IMR-90 (cell line): ENCODE measurements around the gene EPN2. TPM values are rescaled to one million over a fixed set of nuclear protein-coding genes. Genes with fewer than 3 reads are reported as not detected.

Experiments used
- ATAC-seq: fragments of 200-7000 bp; cut with Tn5 transposase; 2 replicates; pipeline ENCODE4 v1.9.1; 2020; ENCODE audit warnings: low read depth, mild to moderate bottlenecking, moderate library complexity
- BruUV-seq: library from RNA; stranded (reverse); fragments of 400-500 nt; replicated peaks from 2 replicates; lab custom pipeline; 2021; lab: Mats Ljungman, UMichigan
- CTCF ChIA-PET: fragments of 300-600 bp; formaldehyde crosslinking; extraction: SDS; loops from one replicate; lab custom pipeline; 2021; ENCODE audit warnings: antibody characterized with exemption; lab: Yijun Ruan, JAX
- POLR2A ChIA-PET: fragments of 300-600 bp; sonication (Branson Sonifier 250); formaldehyde crosslinking; loops from one replicate; lab custom pipeline; 2022; ENCODE audit warnings: antibody characterized with exemption; ENCODE audit not compliant: unreplicated experiment; lab: Charles Lee
- DNase-seq: peaks from one replicate; pipeline ENCODE4 v3.0.0; 2013
- H2AFZ ChIP-seq: replicated peaks from 2 replicates; pipeline ENCODE3; 2013; ENCODE audit warnings: low read length, mild to moderate bottlenecking; ENCODE audit not compliant: poor library complexity
- H2AK5ac ChIP-seq: 2 replicates; pipeline ENCODE4 v1.6.1; 2013; ENCODE audit warnings: low read depth, low read length, inconsistent platforms
- H2AK9ac ChIP-seq: replicated peaks from 2 replicates; pipeline ENCODE3; 2013; ENCODE audit warnings: mild to moderate bottlenecking, low read depth, low read length, moderate library complexity; ENCODE audit not compliant: poor library complexity
- H2BK120ac ChIP-seq: 2 replicates; pipeline ENCODE4 v1.6.1; 2013; ENCODE audit warnings: low read depth, low read length, inconsistent platforms
- H2BK15ac ChIP-seq: 3 replicates; pipeline ENCODE4 v1.6.1; 2013; ENCODE audit warnings: low read depth, low read length, inconsistent platforms
- H2BK20ac ChIP-seq: 2 replicates; pipeline ENCODE4 v1.6.1; 2013; ENCODE audit warnings: low read depth, mild to moderate bottlenecking, inconsistent platforms, low read length, moderate library complexity
- H2BK5ac ChIP-seq: 2 replicates; pipeline ENCODE4 v1.6.1; 2013; ENCODE audit warnings: mild to moderate bottlenecking, low read depth, low read length, inconsistent platforms; ENCODE audit not compliant: poor library complexity, severe bottlenecking
- H3K14ac ChIP-seq: replicated peaks from 2 replicates; pipeline ENCODE4 v1.6.1; 2013; ENCODE audit warnings: low read depth, low read length, inconsistent platforms
- H3K18ac ChIP-seq: 2 replicates; pipeline ENCODE4 v1.6.1; 2013; ENCODE audit warnings: low read depth, low read length, control low read depth
- H3K23ac ChIP-seq: 2 replicates; pipeline ENCODE4 v1.6.1; 2013; ENCODE audit warnings: low read depth, low read length, inconsistent platforms
- H3K27ac ChIP-seq: 2 replicates; pipeline ENCODE4 v1.5.1; 2013; ENCODE audit warnings: mild to moderate bottlenecking, control low read depth, low read length; ENCODE audit not compliant: insufficient read depth
- H3K27me3 ChIP-seq: 2 replicates; pipeline ENCODE4 v1.6.1; 2013; ENCODE audit warnings: low read length; ENCODE audit not compliant: control insufficient read depth, insufficient read depth
- H3K36me3 ChIP-seq: 2 replicates; pipeline ENCODE4 v1.6.1; 2013; ENCODE audit warnings: low read length, mixed read lengths; ENCODE audit not compliant: control insufficient read depth, insufficient read depth
- H3K4ac ChIP-seq: 2 replicates; pipeline ENCODE4 v1.6.1; 2013; ENCODE audit warnings: low read depth, low read length, inconsistent platforms
- H3K4me1 ChIP-seq: 2 replicates; pipeline ENCODE4 v1.6.1; 2013; ENCODE audit warnings: low read length, mixed read lengths; ENCODE audit not compliant: control insufficient read depth, insufficient read depth
- H3K4me2 ChIP-seq: 2 replicates; pipeline ENCODE4 v1.6.1; 2013; ENCODE audit warnings: low read depth, mild to moderate bottlenecking, control low read depth, low read length, moderate library complexity
- H3K4me3 ChIP-seq: 2 replicates; pipeline ENCODE4 v1.5.1; 2013; ENCODE audit warnings: low read depth, mild to moderate bottlenecking, control low read depth, low read length, moderate library complexity; ENCODE audit not compliant: insufficient read depth
- H3K56ac ChIP-seq: 2 replicates; pipeline ENCODE4 v1.6.1; 2013; ENCODE audit warnings: low read length, inconsistent platforms; ENCODE audit not compliant: insufficient read depth; ENCODE audit errors: extremely low read depth
- H3K79me1 ChIP-seq, 2 experiments: 2 replicates each; pipeline ENCODE4 v1.6.1; 2013; ENCODE audit warnings: low read length in 2 of 2, inconsistent platforms in 1 of 2, low read depth in 1 of 2
- H3K9ac ChIP-seq: 2 replicates; pipeline ENCODE4 v1.6.1; 2013; ENCODE audit warnings: low read depth, low read length, control low read depth
- H3K9me1 ChIP-seq: 2 replicates; pipeline ENCODE4 v1.6.1; 2013; ENCODE audit warnings: low read length, inconsistent platforms; ENCODE audit not compliant: insufficient read depth
- H3K9me3 ChIP-seq: 2 replicates; pipeline ENCODE4 v1.6.1; 2013; ENCODE audit warnings: low read length; ENCODE audit not compliant: control insufficient read depth, insufficient read depth
- H4K20me1 ChIP-seq: 2 replicates; pipeline ENCODE4 v1.6.1; 2013; ENCODE audit warnings: low read length, inconsistent platforms; ENCODE audit not compliant: insufficient read depth
- H4K5ac ChIP-seq: 2 replicates; pipeline ENCODE4 v1.6.1; 2013; ENCODE audit warnings: mild to moderate bottlenecking, low read depth, low read length, control low read depth
- H4K8ac ChIP-seq, 2 experiments: 2 replicates each; pipeline ENCODE4 v1.6.1; 2013; ENCODE audit warnings: low read depth in 2 of 2, low read length in 2 of 2, control low read depth in 1 of 2, inconsistent platforms in 1 of 2
- H4K91ac ChIP-seq: 2 replicates; pipeline ENCODE4 v1.6.1; 2013; ENCODE audit warnings: low read depth, low read length, inconsistent platforms; ENCODE audit not compliant: insufficient read depth
- CEBPB ChIP-seq: IDR thresholded peaks from 2 replicates; pipeline ENCODE4 v1.6.1; 2012; ENCODE audit warnings: low read depth, low read length, improper control_type of control experiment
- WGBS, 2 experiments: methylation state at CpG; one replicate each; pipeline versions ENCODE4 v1.1.5 to v1.1.7; 2013; ENCODE audit warnings: missing lambda C conversion rate in 2 of 2; ENCODE audit not compliant: insufficient read length in 1 of 2; ENCODE audit errors: extremely low coverage in 2 of 2; 5-methylcytosine and 5-hydroxymethylcytosine counted together
- dilution Hi-C: fragments of 300-500 bp; cut with HindIII; formaldehyde crosslinking; loops from one replicate; pipeline ENCODE4 v1.14.3; 2018; ENCODE audit warnings: low sequenced_read_pairs; ENCODE audit not compliant: unreplicated experiment
- in situ Hi-C: fragments of 300-500 bp; cut with MboI; formaldehyde crosslinking; loops from 3 replicates; pipeline ENCODE4 v1.14.3; 2019; ENCODE audit warnings: low sequenced_read_pairs, inconsistent platforms, mixed read lengths
- intact Hi-C: fragments of 100-400 bp; cut with micrococcal nuclease; formaldehyde crosslinking; loops from 2 replicates; pipeline ENCODE4 v1.10.0; 2022
- polyA plus RNA-seq, 3 experiments: library from polyadenylated mRNA; depleted of rRNA; stranded (reverse); fragments of >200 nt; gene quantifications; 2 replicates each; pipeline ENCODE4 v1.2.3, GENCODE V29; 2012; ENCODE audit warnings: low replicate concordance in 1 of 3
- total RNA-seq: library from RNA; depleted of rRNA; stranded (reverse); fragments of >200 nt; gene quantifications from 2 replicates; pipeline ENCODE4 v1.2.3, GENCODE V29; 2012

Gene EPN2
- total and polyA plus RNA-seq, 2 of the 4 experiments (the other 2 are of a cell fraction): 14.9 to 25.3 TPM

DNA sequence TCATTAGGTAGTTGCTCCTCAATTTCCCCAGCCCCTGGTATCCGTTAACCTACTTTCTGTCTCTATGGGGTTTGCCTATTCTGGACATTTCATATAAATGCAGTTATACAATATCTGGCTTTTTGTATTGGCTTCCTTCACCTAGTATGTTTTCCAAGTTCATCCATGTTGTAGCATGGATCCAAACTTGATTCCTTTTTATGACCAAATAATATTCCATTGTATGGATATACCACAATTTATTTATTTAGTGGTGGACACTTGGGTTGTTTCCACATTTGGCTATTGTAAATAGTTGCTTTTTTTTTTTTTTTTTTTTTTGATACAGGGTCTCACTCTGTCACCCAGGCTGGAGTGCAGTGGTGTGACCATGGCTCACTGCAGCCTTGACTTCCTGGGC lies 15.9 kb downstream of the EPN2 start:
- in situ Hi-C loops (no loop called here), dilution Hi-C loops (no loop called here), intact Hi-C loops (no loop called here)
- H3K4ac ChIP-seq: no peak overlapping the region
- H3K27ac ChIP-seq: no peak overlapping the region
- POLR2A ChIA-PET: no interaction called here
- H3K4me2 ChIP-seq: no peak overlapping the region
- peaks cover 33 to 79% of the 10 kb centered on the region in 2 experiments for H3K79me1 ChIP-seq
- no peak for TF ChIP-seq CEBPB
- H2BK20ac ChIP-seq: no peak overlapping the region
- no peaks in the 10 kb centered on the region for H3K27me3 ChIP-seq
- no peak overlapping the region for H2AFZ ChIP-seq
- H3K18ac ChIP-seq: no peak overlapping the region
- H3K4me3 ChIP-seq: no peak overlapping the region
- H2BK15ac ChIP-seq: no peak overlapping the region
- DNase-seq (no peak), ATAC-seq (no peak)
- H4K91ac ChIP-seq: no peak overlapping the region
- H4K5ac ChIP-seq: no peak overlapping the region
- H4K20me1 ChIP-seq: peaks cover 86% of the 10 kb centered on the region
- CTCF ChIA-PET: no interaction called here
- H3K56ac ChIP-seq: no peak overlapping the region
- H2AK9ac ChIP-seq: no peak overlapping the region
- H3K36me3 ChIP-seq: no peaks in the 10 kb centered on the region
- WGBS, 2 experiments: no CpG with 5 or more reads among the region's 1 CpG
- BruUV-seq: no TSS peak
- H3K9ac ChIP-seq: no peak overlapping the region
- no peak overlapping the region for H2BK120ac ChIP-seq
- H3K4me1 ChIP-seq: peaks cover 12% of the 10 kb centered on the region
- H4K8ac ChIP-seq: no peak overlapping the region
- H3K23ac ChIP-seq: no peak overlapping the region
- H3K14ac ChIP-seq: no peak overlapping the region
- H3K9me3 ChIP-seq: no peaks in the 10 kb centered on the region
- H3K9me1 ChIP-seq: peaks cover 23% of the 10 kb centered on the region
- no peak overlapping the region for H2AK5ac ChIP-seq
- no peak overlapping the region for H2BK5ac ChIP-seq
